ENCODE measurements around the gene ZNF423. TPM values are rescaled to one million over a fixed set of nuclear protein-coding genes. Genes with fewer than 3 reads are reported as not detected.

ZNF423 gene
- total RNA-seq, 1 experiment from 2014 or later, result 0.20 TPM

GRCh38 chr16:49661465-49662187 is 194.3 kb downstream of the ZNF423 start:
- Histone ChIP-seq H3K27me3 (replicated peaks; ENCODE audit: control insufficient read depth, insufficient read depth, low read length) (no peaks in the 10 kb centered on the region; the same call in 1 of the 2 replicates), H3K4me3 (ENCODE audit: low read depth, low read length) (no peak overlapping the region), H3K9me3 (no peaks in the 10 kb centered on the region), H3K4me1 (no peaks in the 10 kb centered on the region), H3K36me3 (ENCODE audit: control insufficient read depth, insufficient read depth, low read length) (no peaks in the 10 kb centered on the region)
- no TSS peak for BruUV-seq (replicated peaks)
- Mint-ChIP-seq H3K9me3 (ENCODE audit: unreplicated experiment) (no peaks in the 10 kb centered on the region), H3K4me1 (ENCODE audit: low read depth, unreplicated experiment) (no peaks in the 10 kb centered on the region), H3K4me3 (ENCODE audit: unreplicated experiment) (no peak overlapping the region), H3K27me3 (ENCODE audit: insufficient read depth, unreplicated experiment) (peaks cover 6% of the 10 kb centered on the region), H3K27ac (ENCODE audit: unreplicated experiment) (no peak overlapping the region), H3K36me3 (ENCODE audit: insufficient read depth, unreplicated experiment) (no peaks in the 10 kb centered on the region)
- ChIA-PET CTCF (no interaction called here), POLR2A (no interaction called here)
- intact Hi-C loops (cut with micrococcal nuclease; ENCODE audit: unreplicated experiment), result no loop called here
- no peak for DNase-seq
- no peak for TF ChIP-seq CTCF (IDR thresholded peaks at IDR 0.05; ENCODE audit: insufficient read depth in 1 of 2, low read depth in 1 of 2, low read length in 1 of 2, severe bottlenecking in 1 of 2, unreplicated experiment in 1 of 2)

GRCh38 chr16:49660626-49661025 is 195.3 kb downstream of the ZNF423 start:
- H3K4me1 ChIP-seq, result no peaks in the 10 kb centered on the region
- Mint-ChIP-seq H3K36me3 (ENCODE audit: insufficient read depth, unreplicated experiment) (no peaks in the 10 kb centered on the region), H3K4me3 (ENCODE audit: unreplicated experiment) (no peak overlapping the region), H3K9me3 (ENCODE audit: unreplicated experiment) (no peaks in the 10 kb centered on the region), H3K27ac (ENCODE audit: unreplicated experiment) (no peak overlapping the region), H3K27me3 (ENCODE audit: insufficient read depth, unreplicated experiment) (peaks cover 6% of the 10 kb centered on the region), H3K4me1 (ENCODE audit: low read depth, unreplicated experiment) (no peaks in the 10 kb centered on the region)
- H3K36me3 ChIP-seq (ENCODE audit: control insufficient read depth, insufficient read depth, low read length), result no peaks in the 10 kb centered on the region
- TF ChIP-seq CTCF (IDR thresholded peaks at IDR 0.05; ENCODE audit: insufficient read depth in 1 of 2, low read depth in 1 of 2, low read length in 1 of 2, severe bottlenecking in 1 of 2, unreplicated experiment in 1 of 2), result no peak
- intact Hi-C loops (cut with micrococcal nuclease; ENCODE audit: unreplicated experiment), result no loop called here
- H3K27me3 ChIP-seq (replicated peaks; ENCODE audit: control insufficient read depth, insufficient read depth, low read length), result no peaks in the 10 kb centered on the region; the same call in 1 of the 2 replicates
- DNase-seq, result no peak
- no peak overlapping the region for H3K4me3 ChIP-seq (ENCODE audit: low read depth, low read length)
- no peaks in the 10 kb centered on the region for H3K9me3 ChIP-seq
- POLR2A ChIA-PET, result no interaction called here
- BruUV-seq (replicated peaks), result no TSS peak
- CTCF ChIA-PET, result no interaction called here

GRCh38 chr16:49659356-49659755 is 196.6 kb downstream of the ZNF423 start:
- Mint-ChIP-seq H3K36me3 (ENCODE audit: insufficient read depth, unreplicated experiment) (no peaks in the 10 kb centered on the region), H3K27ac (ENCODE audit: unreplicated experiment) (no peak overlapping the region), H3K4me1 (ENCODE audit: low read depth, unreplicated experiment) (no peaks in the 10 kb centered on the region), H3K9me3 (ENCODE audit: unreplicated experiment) (no peaks in the 10 kb centered on the region), H3K27me3 (ENCODE audit: insufficient read depth, unreplicated experiment) (peaks cover 6% of the 10 kb centered on the region), H3K4me3 (ENCODE audit: unreplicated experiment) (no peak overlapping the region)
- Histone ChIP-seq H3K4me1 (no peaks in the 10 kb centered on the region), H3K36me3 (ENCODE audit: control insufficient read depth, insufficient read depth, low read length) (no peaks in the 10 kb centered on the region), H3K4me3 (ENCODE audit: low read depth, low read length) (no peak overlapping the region), H3K27me3 (replicated peaks; ENCODE audit: control insufficient read depth, insufficient read depth, low read length) (no peaks in the 10 kb centered on the region; the same call in 1 of the 2 replicates), H3K9me3 (no peaks in the 10 kb centered on the region)
- intact Hi-C loops (cut with micrococcal nuclease; ENCODE audit: unreplicated experiment), result no loop called here
- TF ChIP-seq CTCF (IDR thresholded peaks at IDR 0.05; ENCODE audit: insufficient read depth in 1 of 2, low read depth in 1 of 2, low read length in 1 of 2, severe bottlenecking in 1 of 2, unreplicated experiment in 1 of 2), result no peak
- ChIA-PET CTCF (no interaction called here), POLR2A (interaction anchor here (0.7 kb wide), 1 partner anchor 17 kb away, joined by 4 read pairs; no protein-coding TSS in a partner anchor)
- BruUV-seq (replicated peaks), result no TSS peak
- no peak for DNase-seq
